Thyroid gland (tissue), 4 donors: ENCODE data around the gene GPR31. TPM values are rescaled to one million over a fixed set of nuclear protein-coding genes. Genes with fewer than 3 reads are reported as not detected.

ENCODE experiments used
- DNase-seq, 2 donors: peaks; one replicate each; pipeline ENCODE4 v3.0.0-alpha.2; 2019
- H3K27ac ChIP-seq, 3 donors: fragments of 200-600 bp; sonication (generic); 1 replicate in 2 of 3; 2 replicates in 1 of 3; pipeline ENCODE4 v1.5.1; 2016 to 2019; ENCODE audit warnings: mild to moderate bottlenecking in 1 of 3, moderate library complexity in 1 of 3
- H3K27me3 ChIP-seq: fragments of 200-600 bp; sonication (generic); one replicate; pipeline ENCODE4 v1.5.1; 2019
- H3K36me3 ChIP-seq, 2 donors: fragments of 200-600 bp; sonication (generic); one replicate each; pipeline ENCODE4 v1.5.1; 2016 to 2019
- H3K4me1 ChIP-seq, 2 donors: fragments of 200-600 bp; sonication (generic); one replicate each; pipeline ENCODE4 v1.5.1; 2017 to 2019
- H3K4me3 ChIP-seq, 3 donors: fragments of 200-600 bp; sonication (generic); replicated peaks in 1 of 3; 1 replicate in 2 of 3; 2 replicates in 1 of 3; pipeline ENCODE4 v1.5.1; 2016; ENCODE audit warnings: mild to moderate bottlenecking in 1 of 3
- H3K9me3 ChIP-seq: fragments of 200-600 bp; sonication (generic); one replicate; pipeline ENCODE4 v1.5.1; 2017
- CTCF ChIP-seq, 6 experiments: fragments of 200-600 bp in 3 of 6; fragments of 450-650 bp in 3 of 6; sonication (generic) in 3 of 6; IDR thresholded peaks; one replicate each; pipeline ENCODE4 v1.5.1; 2016 to 2019; ENCODE audit warnings: antibody characterized with exemption in 6 of 6, mild to moderate bottlenecking in 2 of 6, inconsistent platforms in 1 of 6, moderate library complexity in 1 of 6
- POLR2A ChIP-seq, 2 donors: fragments of 450-650 bp; IDR thresholded peaks; one replicate each; pipeline ENCODE4 v1.6.1; 2017; ENCODE audit warnings: antibody characterized with exemption in 2 of 2, mild to moderate bottlenecking in 2 of 2, moderate library complexity in 1 of 2
- WGBS, 2 donors: methylation state at CpG; one replicate each; pipeline ENCODE4 v1.1.5; 2017; 5-methylcytosine and 5-hydroxymethylcytosine counted together
- intact Hi-C: fragments of 100-400 bp; cut with DNase I; formaldehyde crosslinking; loops from one replicate; pipeline ENCODE4 v1.15.1; 2023
- total RNA-seq, 4 donors: library from RNA; depleted of rRNA; stranded (reverse); fragments of >200 nt; gene quantifications; one replicate each; pipeline ENCODE4 v1.2.3, GENCODE V29; 2016

The GPR31 gene
- total RNA-seq, 4 donors from 2014 or later = not detected

DNA sequence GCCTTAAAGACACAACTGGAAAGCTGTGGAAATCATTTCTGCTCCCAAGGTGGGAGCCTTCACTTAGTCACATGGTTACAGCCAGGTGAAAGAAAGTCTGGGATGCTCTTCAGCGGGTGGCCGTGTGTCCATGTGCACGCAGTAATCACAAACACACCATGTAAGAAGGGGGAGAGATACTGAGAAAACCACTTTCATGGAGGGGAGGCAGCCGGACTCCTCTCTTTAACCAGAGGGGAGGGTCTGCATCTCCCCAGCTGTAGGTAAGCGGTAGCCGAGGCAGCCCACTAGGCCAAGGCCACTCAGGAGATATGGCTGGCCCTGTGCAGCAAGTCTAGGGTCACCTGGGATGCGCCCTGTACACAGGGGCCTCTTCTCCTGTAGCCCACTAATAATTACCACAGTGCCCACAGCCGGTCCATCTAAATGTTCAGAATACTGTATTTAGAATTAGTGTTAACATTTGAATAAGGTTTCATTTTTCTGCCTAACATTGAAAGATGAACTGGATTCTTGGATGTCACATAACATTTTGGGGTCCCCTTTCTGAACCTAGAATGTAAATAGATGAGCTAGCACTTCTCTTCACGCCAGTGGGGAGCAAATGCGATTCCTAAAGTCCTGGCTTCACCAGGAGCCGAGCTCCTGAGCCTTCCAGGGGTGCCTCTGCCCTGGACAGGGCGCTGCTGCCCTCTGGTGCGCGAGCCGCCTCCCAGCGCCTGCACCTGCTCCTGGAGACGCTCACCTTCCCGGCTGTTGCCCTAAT is 15.9 kb downstream of the GPR31 start:
- WGBS, 2 donors = 33 to 41% methylated on average over 15 to 17 of the region's 18 CpGs
- Histone ChIP-seq H3K27ac (no peak overlapping the region), H3K9me3 (no peaks in the 10 kb centered on the region), H3K4me1 (no peaks in the 10 kb centered on the region), H3K4me3 (no peak overlapping the region), H3K27me3 (no peaks in the 10 kb centered on the region), H3K36me3 (no peaks in the 10 kb centered on the region)
- intact Hi-C loops = loop anchor here (5.0 kb wide), 3 partner anchors 145 to 370 kb away; partner anchors contain the start of gene CEP43
- TF ChIP-seq POLR2A (IDR thresholded peaks at IDR 0.05) (no peak), CTCF (IDR thresholded peaks at IDR 0.05) (peak; percentile 32 to 96 (median 88))
- peak; percentile 66 to 72 for DNase-seq

DNA sequence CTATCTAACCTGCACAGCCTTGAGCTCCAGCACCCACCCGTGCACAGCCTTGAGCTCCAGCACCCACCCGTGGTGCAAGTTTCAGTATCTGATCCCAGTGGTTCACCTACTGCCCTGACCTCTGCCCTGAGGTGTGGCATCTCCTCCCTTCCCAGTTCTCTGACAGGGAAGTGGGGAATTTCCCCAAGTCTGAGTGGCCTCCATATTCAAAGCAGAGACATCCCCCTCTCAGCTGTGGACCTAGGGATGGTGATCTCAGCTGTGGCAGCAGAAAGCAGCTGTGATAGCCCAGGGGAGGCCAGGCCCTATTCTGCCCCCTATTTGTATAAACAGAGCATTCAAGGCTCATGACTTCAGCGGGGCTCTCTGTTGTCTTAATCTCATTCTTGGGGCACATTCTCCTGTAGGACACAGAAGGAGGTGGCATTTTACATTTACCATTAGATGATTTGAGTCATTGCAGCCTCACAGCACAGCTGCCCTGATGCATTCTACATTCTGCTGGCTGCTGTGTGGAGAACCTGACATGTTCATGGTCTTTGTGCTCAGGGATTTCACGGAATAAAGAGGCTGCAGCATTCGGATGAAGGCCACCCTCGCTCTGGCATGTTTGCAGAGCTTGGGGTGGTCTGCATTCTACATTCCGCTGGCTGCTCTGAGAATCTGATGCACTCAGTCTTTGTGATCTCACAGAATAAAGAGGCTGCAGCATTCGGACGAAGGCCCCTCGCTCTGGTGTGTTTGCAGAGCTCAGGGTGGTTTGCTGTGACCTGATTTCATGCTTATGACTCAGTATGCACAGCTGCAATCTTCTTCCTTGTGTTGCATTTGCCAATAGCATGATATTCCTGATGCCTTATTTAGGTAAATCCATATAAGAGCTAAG is 16.9 kb downstream of the GPR31 start:
- Histone ChIP-seq H3K4me3 (no peak overlapping the region), H3K27me3 (no peaks in the 10 kb centered on the region), H3K4me1 (no peaks in the 10 kb centered on the region), H3K36me3 (no peaks in the 10 kb centered on the region), H3K9me3 (no peaks in the 10 kb centered on the region), H3K27ac (no peak overlapping the region)
- 73 to 76% methylated on average over 10 of the region's 10 CpGs for WGBS, 2 donors
- TF ChIP-seq POLR2A (IDR thresholded peaks at IDR 0.05) (no peak), CTCF (IDR thresholded peaks at IDR 0.05) (no peak)
- no peak for DNase-seq
- intact Hi-C loops = loop anchor here (5.0 kb wide), 3 partner anchors 144 to 369 kb away; partner anchors contain the start of gene CEP43

- TF ChIP-seq CTCF (IDR thresholded peaks at IDR 0.05) (no peak), POLR2A (IDR thresholded peaks at IDR 0.05) (no peak)
- intact Hi-C loops = loop anchor here (5.0 kb wide), 3 partner anchors 142 to 367 kb away; partner anchors contain the start of gene CEP43
- no peak for DNase-seq
- H3K4me1 ChIP-seq = no peaks in the 10 kb centered on the region
- H3K27ac ChIP-seq = no peak overlapping the region
- no peaks in the 10 kb centered on the region for H3K9me3 ChIP-seq
- H3K4me3 ChIP-seq = no peak overlapping the region
- H3K36me3 ChIP-seq = no peaks in the 10 kb centered on the region
- no peaks in the 10 kb centered on the region for H3K27me3 ChIP-seq
- WGBS, 2 donors = 95 to 98% methylated on average over 4 of the region's 4 CpGs
Observed at GRCh38 chr6:167139761-167140160, 18.0 kb downstream of the GPR31 start.

GRCh38 chr6:167137881-167138280 is 19.9 kb downstream of the GPR31 start:
- WGBS, 2 donors = 53% methylated on average over 6 of the region's 6 CpGs

More at GRCh38 chr6:167137881-167138280, 19.9 kb downstream of the GPR31 start:
- Histone ChIP-seq H3K27ac (no peak overlapping the region), H3K27me3 (no peaks in the 10 kb centered on the region), H3K9me3 (no peaks in the 10 kb centered on the region), H3K36me3 (no peaks in the 10 kb centered on the region), H3K4me3 (no peak overlapping the region), H3K4me1 (no peaks in the 10 kb centered on the region)
- TF ChIP-seq CTCF (IDR thresholded peaks at IDR 0.05) = no peak
- no peak for TF ChIP-seq POLR2A (IDR thresholded peaks at IDR 0.05)
- intact Hi-C loops = no loop called here
- DNase-seq = no peak
